Fibroblast of lung (primary cell): ENCODE data around the gene GADD45G.

Experiments used
- CTCF ChIP-seq, 2 donors: IDR thresholded peaks in 1 of 2; conservative IDR thresholded peaks in 1 of 2; 1 replicate in 1 of 2; 2 replicates in 1 of 2; pipeline ENCODE4 v1.5.1; 2011 to 2012; ENCODE audit warnings: low read length in 2 of 2, control low read depth in 1 of 2, inconsistent platforms in 1 of 2, low read depth in 1 of 2, mild to moderate bottlenecking in 1 of 2
- EZH2 ChIP-seq: IDR thresholded peaks from 2 replicates; pipeline ENCODE4 v1.5.1; 2012; ENCODE audit warnings: low read length, control low read depth, mild to moderate bottlenecking; ENCODE audit errors: missing control alignments

GRCh38 chr9:89586311-89586710 lies 18.5 kb upstream of the GADD45G start:
- TF ChIP-seq CTCF (conservative IDR thresholded peaks at IDR 0.05 in 1 of 2, IDR thresholded peaks at IDR 0.05 in 1 of 2; ENCODE audit: low read depth in 1 of 2, low read length in 2 of 2) (no peak), EZH2 (no peak)
